ENCODE results near the gene SOX11.
"Not testable (repeated sequence)": the region's sequence is repeated elsewhere in the genome, so short reads cannot be mapped to it uniquely, and the experiment has no call there.

SOX11 gene

GRCh38 chr2:5691985-5692529, at the start of gene SOX11:
Gene SOX11, plus strand, starts transcription at chr2:5692384. Its CDS starts 338 bp downstream, at chr2:5692722.
- no peak for DNase-seq (ENCODE audit: low spot score)
- in situ Hi-C loops (cut with MboI; ENCODE audit: low pct_unique_long_range_greater_than_20kb, low sequenced_read_pairs, unreplicated experiment) = no loop called here
- no peak for TF ChIP-seq CTCF (IDR thresholded peaks at IDR 0.05; ENCODE audit: extremely low read depth, insufficient read depth, missing control alignments)

- in situ Hi-C loops (cut with MboI; ENCODE audit: low pct_unique_long_range_greater_than_20kb, low sequenced_read_pairs, unreplicated experiment); DNase-seq (ENCODE audit: low spot score): not testable (repeated sequence)
Observed at GRCh38 chr2:5652734-5653133, 39.5 kb upstream of the SOX11 start.

GRCh38 chr2:5653756-5654155, 38.4 kb upstream of the SOX11 start:
- in situ Hi-C loops (cut with MboI; ENCODE audit: low pct_unique_long_range_greater_than_20kb, low sequenced_read_pairs, unreplicated experiment); DNase-seq (ENCODE audit: low spot score): not testable (repeated sequence)

- DNase-seq (ENCODE audit: low spot score) = no peak
- in situ Hi-C loops (cut with MboI; ENCODE audit: low pct_unique_long_range_greater_than_20kb, low sequenced_read_pairs, unreplicated experiment) = no loop called here
- TF ChIP-seq CTCF (IDR thresholded peaks at IDR 0.05; ENCODE audit: extremely low read depth, insufficient read depth, missing control alignments) = no peak
Observed at GRCh38 chr2:5657231-5657630, 35.0 kb upstream of the SOX11 start.

GRCh38 chr2:5660591-5660990, 31.6 kb upstream of the SOX11 start:
- DNase-seq (ENCODE audit: low spot score) = no peak
- no peak for TF ChIP-seq CTCF (IDR thresholded peaks at IDR 0.05; ENCODE audit: extremely low read depth, insufficient read depth, missing control alignments)
- in situ Hi-C loops (cut with MboI; ENCODE audit: low pct_unique_long_range_greater_than_20kb, low sequenced_read_pairs, unreplicated experiment) = no loop called here

GRCh38 chr2:5661362-5661761, 30.8 kb upstream of the SOX11 start:
- TF ChIP-seq CTCF (IDR thresholded peaks at IDR 0.05; ENCODE audit: extremely low read depth, insufficient read depth, missing control alignments) = no peak
- in situ Hi-C loops (cut with MboI; ENCODE audit: low pct_unique_long_range_greater_than_20kb, low sequenced_read_pairs, unreplicated experiment) = no loop called here
- no peak for DNase-seq (ENCODE audit: low spot score)

GRCh38 chr2:5664278-5664681, 27.9 kb upstream of the SOX11 start:
- no peak for DNase-seq (ENCODE audit: low spot score)
- TF ChIP-seq CTCF (IDR thresholded peaks at IDR 0.05; ENCODE audit: extremely low read depth, insufficient read depth, missing control alignments) = no peak
- in situ Hi-C loops (cut with MboI; ENCODE audit: low pct_unique_long_range_greater_than_20kb, low sequenced_read_pairs, unreplicated experiment) = no loop called here

- in situ Hi-C loops (cut with MboI; ENCODE audit: low pct_unique_long_range_greater_than_20kb, low sequenced_read_pairs, unreplicated experiment) = no loop called here
- no peak for TF ChIP-seq CTCF (IDR thresholded peaks at IDR 0.05; ENCODE audit: extremely low read depth, insufficient read depth, missing control alignments)
- no peak for DNase-seq (ENCODE audit: low spot score)
Observed at GRCh38 chr2:5665066-5665465, 27.1 kb upstream of the SOX11 start.
